Peyer's patch (tissue), 4 donors: Measurements from ENCODE around the gene METTL4.

Experiments used
- CTCF ChIP-seq, 6 experiments: fragments of 450-650 bp in 4 of 6; fragments of 200-600 bp in 2 of 6; sonication (generic) in 1 of 6; IDR thresholded peaks; one replicate each; pipeline ENCODE4 v1.5.1; 2017 to 2019; ENCODE audit warnings: antibody characterized with exemption in 6 of 6, mild to moderate bottlenecking in 3 of 6, moderate library complexity in 1 of 6
- POLR2A ChIP-seq, 2 donors: fragments of 450-650 bp; IDR thresholded peaks; one replicate each; pipeline ENCODE4 v1.5.1; 2017; ENCODE audit warnings: antibody characterized with exemption in 2 of 2, mild to moderate bottlenecking in 2 of 2, moderate library complexity in 2 of 2

GRCh38 chr18:2526329-2526728, 45.0 kb downstream of the METTL4 start:
- TF ChIP-seq CTCF (IDR thresholded peaks at IDR 0.05) (no peak), POLR2A (IDR thresholded peaks at IDR 0.05) (no peak)
